Forelimb muscle (tissue), 1 donor: ENCODE results near the gene PTPRK. TPM values are rescaled to one million over a fixed set of nuclear protein-coding genes. Genes with fewer than 3 reads are reported as not detected.

Source experiments
- DNase-seq: peaks from one replicate; pipeline ENCODE4 v3.0.0-alpha.2; 2013; ENCODE audit warnings: low read depth
- polyA plus RNA-seq: library from polyadenylated mRNA; unstranded; fragments of 120-200 nt; gene quantifications from one replicate; pipeline ENCODE4 v1.2.1, GENCODE V29; 2013; ENCODE audit not compliant: insufficient read length

PTPRK gene
- polyA plus RNA-seq, 1 donor, result 15.6 TPM

DNA sequence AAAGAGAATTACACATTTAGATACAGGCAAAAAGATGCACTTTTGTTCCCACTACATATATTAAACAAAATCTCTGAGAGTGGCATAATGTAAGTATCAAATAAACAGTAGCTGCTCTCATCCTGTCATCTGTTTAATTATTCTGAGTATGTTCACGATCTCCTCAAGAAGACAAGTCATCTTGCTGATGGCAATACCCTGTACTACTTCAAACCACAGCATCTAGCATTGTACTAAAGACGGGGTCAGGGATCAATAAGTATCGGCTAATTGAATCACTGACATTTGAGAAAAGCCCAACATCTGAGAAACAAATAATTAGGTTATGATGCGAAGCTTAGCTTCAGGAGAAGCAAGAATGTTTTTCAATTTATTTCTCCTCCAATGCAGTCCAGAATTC is 175.1 kb downstream of the PTPRK start:
- no peak for DNase-seq

DNA sequence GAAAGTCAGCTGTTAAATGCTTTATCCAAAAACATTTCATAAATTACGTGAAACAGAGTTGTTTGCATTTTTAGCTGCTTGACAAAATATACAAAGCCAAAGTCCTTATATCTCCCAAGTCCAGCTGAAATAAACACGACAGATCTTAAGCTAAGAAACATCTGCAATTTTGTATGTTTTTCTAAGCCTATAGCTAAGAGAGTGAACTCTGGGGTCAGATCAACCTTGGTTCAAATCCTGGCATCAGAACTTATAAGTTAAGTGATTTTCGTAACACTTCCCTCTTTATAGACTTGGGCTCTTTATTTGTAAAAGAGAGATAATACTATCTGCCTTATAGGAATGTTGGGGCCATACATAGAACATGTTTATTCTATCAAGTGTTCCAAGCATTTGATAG is 176.7 kb downstream of the PTPRK start:
- no peak for DNase-seq

- no peak for DNase-seq
These were observed 180.6 kb downstream of the PTPRK start for GRCh38 chr6:128339635-128340450.

- no peak for DNase-seq
These were observed 182.8 kb downstream of the PTPRK start for GRCh38 chr6:128337619-128338018.

DNA sequence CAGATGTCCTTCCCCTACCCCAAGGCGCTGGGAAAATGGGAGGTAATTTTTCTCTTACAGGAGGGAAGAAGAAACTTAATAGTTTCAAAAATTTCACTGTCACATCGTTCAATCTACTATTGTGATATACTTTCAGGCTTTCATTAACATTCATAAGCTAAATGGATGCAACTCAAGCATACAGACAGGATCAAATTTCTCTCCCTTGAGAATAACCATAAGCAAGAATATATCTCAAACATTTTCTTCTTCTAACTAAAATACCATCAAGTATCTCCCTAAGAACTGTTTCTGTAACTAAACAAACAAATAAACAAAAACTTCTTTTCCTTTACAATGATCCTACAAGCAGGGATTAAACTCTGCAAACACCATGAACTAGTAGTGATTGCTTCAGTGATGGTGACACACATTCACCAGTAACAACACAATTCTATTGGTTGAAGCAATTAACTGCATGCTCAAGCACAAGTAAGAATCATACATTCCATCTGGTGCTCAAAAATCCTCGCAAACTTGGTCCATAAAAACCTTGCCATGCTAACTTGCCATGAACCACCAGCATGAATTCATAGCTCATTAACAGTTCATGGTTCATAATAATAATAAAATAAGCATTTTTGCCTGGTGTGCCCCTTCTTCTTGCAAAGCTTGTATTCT is 183.8 kb downstream of the PTPRK start:
- no peak for DNase-seq

GRCh38 chr6:128335963-128336362 is 184.4 kb downstream of the PTPRK start:
- DNase-seq, result no peak

- no peak for DNase-seq
These were observed 186.7 kb downstream of the PTPRK start for GRCh38 chr6:128333581-128334223.

GRCh38 chr6:128327890-128328289 is 192.5 kb downstream of the PTPRK start:
- DNase-seq, result no peak

GRCh38 chr6:128323011-128323410 is 197.4 kb downstream of the PTPRK start:
- DNase-seq, result no peak

DNA sequence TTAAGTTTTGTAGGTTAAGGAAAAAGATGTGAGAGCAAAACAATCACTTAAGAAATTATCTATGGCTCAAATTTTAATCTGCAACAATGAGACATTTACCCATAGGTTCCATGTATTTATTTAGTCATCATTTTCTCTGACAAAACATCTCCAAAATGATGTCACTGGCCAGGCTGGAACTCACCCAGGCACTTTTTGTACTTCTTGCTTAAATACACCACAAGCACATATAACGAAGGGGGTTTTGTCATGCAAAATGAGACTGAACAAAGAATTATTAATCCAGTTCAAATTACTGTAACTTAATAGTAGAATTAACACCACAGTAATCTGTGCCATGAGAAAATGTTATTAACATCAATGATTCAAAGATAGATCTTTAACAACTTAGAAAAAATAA is 200.5 kb downstream of the PTPRK start:
- no peak for DNase-seq

DNA sequence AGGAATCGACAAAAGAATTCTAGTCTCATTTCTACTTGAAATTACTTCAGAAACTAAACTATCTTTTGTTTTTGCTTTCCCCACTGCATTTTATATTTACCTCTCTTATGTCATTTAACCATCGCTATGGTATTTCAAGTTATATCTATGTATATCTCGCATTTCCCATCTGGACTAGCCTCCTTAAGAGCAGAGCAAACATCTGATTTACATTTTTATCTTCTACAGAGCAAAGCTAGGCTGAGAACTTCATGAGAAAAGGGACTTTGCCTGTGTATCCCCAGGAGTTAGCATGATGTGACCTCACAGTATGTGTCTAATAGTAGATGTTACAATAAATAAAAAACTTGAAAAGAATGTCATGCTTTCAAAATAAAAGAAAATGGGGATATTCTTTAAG is 201.2 kb downstream of the PTPRK start:
- DNase-seq, result no peak

- DNase-seq, result no peak
These were observed 204.0 kb downstream of the PTPRK start for GRCh38 chr6:128316258-128316929.

DNA sequence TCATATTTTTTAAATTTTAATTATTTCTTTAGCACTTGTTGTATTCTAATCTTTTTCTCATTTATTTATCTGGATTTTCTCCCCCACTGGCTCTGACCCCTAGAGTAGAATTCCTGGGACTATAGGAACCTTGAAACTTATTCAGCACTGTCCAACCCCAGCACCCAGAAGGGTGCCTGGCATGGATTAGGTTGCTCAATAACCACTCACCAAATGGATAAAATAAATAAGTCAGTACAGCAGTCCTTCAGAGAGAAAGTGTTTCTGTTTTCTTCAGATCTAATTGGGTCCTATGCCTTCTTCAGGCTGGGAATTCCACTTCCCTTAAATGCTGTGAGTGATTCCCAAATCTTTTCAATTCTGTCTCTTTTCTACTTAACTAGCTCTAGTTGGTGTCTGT is 206.2 kb downstream of the PTPRK start:
- no peak for DNase-seq

- no peak for DNase-seq
These were observed 208.3 kb downstream of the PTPRK start for GRCh38 chr6:128311944-128312570.

DNA sequence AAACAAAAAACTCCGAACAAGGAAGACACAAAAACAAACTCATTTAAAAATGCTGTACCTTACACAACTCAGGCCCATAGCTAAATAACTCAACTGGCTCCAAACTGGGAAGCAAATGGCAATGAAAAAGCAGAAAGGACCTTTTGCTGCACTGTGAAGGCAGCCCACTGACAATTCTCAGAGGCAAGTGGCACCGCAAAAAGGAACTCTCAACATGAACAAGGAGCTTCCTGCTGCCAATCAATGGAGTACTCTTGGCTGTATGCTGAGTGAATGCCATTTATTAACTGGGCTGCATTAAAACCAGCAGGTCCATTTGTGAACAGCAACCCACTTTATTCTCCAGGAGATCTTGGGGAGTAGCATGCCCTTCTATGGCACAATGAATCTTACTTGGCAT is 209.9 kb downstream of the PTPRK start:
- DNase-seq, result no peak

DNA sequence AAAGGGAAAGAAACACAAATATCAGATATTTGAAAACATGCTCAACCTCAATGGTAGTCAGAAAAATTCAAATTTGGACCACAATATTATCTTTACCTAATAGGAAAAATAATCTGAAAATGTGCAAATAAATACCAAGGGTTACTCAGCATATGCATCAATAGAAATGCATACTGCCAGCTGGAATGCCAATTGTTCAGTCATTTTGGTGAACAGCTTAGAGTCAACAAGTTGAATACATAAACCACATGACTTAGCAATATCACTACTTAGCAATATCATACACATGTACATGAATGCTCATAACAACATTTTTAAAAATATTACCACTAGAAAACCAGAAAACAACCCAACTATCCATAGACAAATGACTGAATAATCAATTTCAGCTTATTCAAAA is 212.7 kb downstream of the PTPRK start:
- no peak for DNase-seq

- DNase-seq, result no peak
These were observed 214.4 kb downstream of the PTPRK start for GRCh38 chr6:128305976-128306375.

- DNase-seq, result no peak
These were observed 215.2 kb downstream of the PTPRK start for GRCh38 chr6:128305228-128305627.

DNA sequence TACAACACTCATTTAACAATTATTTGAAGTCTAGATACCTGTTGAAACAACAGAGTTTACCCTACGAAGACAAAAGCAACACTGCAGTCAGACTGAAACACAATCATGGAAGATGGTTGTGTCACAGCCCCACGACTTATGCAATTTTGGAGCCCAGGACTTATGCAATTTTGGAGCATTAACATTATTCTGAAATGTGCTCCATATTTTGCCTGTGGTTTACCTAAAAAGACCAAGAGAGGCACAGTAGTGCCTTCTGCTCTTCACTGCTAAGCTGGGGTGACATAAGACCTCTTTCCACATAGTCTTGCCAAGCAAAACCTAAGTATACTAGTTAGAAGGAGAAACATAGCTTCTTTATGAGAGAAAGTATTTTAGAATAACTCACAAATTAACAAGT is 216.5 kb downstream of the PTPRK start:
- no peak for DNase-seq

- no peak for DNase-seq
These were observed 217.5 kb downstream of the PTPRK start for GRCh38 chr6:128302942-128303341.

DNA sequence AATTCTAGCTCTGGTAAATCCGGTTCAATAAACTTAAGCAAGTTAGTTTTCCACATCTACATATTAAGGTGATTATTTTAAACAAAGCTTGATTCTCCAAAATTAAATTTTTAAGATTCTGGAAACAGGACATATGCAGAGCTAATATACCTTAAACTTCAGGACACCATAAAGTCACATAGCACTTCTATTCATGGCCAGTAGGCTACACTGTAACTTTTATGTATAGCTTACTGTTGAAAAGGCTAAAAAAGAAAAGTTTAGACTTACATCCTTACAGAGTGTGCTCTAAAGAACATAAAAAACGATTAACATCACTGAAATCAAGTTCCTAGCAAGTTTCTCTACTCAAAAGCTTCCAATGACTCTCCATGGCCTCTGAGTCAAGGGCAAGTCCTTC is 224.7 kb downstream of the PTPRK start:
- no peak for DNase-seq

GRCh38 chr6:128290221-128290620 is 230.2 kb downstream of the PTPRK start:
- no peak for DNase-seq
